GM08714 (cell line): ENCODE data around the gene NUP93.
A peak's percentile ranks its signal among the peaks of the same experiment; 100 is the strongest.

ENCODE experiments used
- H3K4me3 ChIP-seq: fragments of 200-500 bp; sonication (Bioruptor generic); 2 replicates; pipeline ENCODE4 v1.5.1; 2014; ENCODE audit warnings: mild to moderate bottlenecking, low read length, inconsistent platforms
- ZNF274 ChIP-seq: IDR thresholded peaks from 2 replicates; pipeline ENCODE4 v1.6.1; 2012; ENCODE audit warnings: mild to moderate bottlenecking, low read depth, low read length

The NUP93 gene

GRCh38 chr16:56729735-56730662, at the start of gene NUP93:
Gene NUP93, plus strand, starts transcription at chr16:56730129. Its CDS starts 18,119 bp downstream, at chr16:56748248.
- H3K4me3 ChIP-seq: peak within 1 kb of the TSS; percentile 93
- no peak for TF ChIP-seq ZNF274

DNA sequence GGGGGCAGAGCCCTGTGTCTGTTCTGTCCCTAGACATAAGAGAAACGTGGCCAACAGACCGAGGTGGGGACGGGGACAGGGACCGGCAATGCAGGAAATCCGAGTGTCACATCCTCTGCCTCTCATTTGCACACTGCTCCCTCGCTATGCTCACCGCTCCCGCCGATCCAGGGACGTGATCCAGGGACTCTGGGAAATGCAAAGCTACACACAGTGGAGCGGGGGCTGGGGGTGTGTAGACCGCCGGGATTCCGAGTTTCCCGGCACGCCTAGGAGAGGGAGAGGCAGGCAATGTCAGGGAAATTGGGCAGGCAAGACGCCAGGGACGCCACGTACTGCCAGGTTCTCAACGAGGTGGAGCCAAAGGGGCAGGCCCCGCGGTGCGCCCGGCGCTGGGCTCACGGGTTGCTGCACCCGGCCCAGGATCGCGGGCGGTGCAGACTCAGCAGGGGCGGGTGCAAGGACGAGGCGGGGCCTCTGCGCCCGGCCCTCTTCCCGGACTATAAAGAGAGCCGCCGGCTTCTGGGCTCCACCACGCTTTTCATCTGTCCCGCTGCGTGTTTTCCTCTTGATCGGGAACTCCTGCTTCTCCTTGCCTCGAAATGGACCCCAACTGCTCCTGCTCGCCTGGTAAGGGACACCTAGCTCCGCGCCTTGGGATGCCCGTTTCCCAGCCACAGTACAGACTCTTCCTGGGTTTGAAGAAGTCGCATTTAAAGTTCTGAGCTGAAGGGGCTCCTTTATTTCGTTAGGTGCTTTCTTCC, 47.8 kb upstream of the NUP93 start, which contains the start of gene MT1X:
Gene MT1X (plus strand): TSS at position 532 of the 764 bp plus-strand sequence. CDS start 71 bp downstream, at position 603.
- peak within 1 kb of the TSS; percentile 70; the same call in 1 of the 2 replicates for H3K4me3 ChIP-seq
- no peak for TF ChIP-seq ZNF274

GRCh38 chr16:56682703-56683397, 47.1 kb upstream of the NUP93 start:
- peak overlapping the region; percentile 70; the same call in 1 of the 2 replicates for H3K4me3 ChIP-seq
- TF ChIP-seq ZNF274: no peak

- TF ChIP-seq ZNF274: no peak
- H3K4me3 ChIP-seq: no peak overlapping the region; the same call in 1 of the 2 replicates
Measured at GRCh38 chr16:56683424-56684172, 46.3 kb upstream of the NUP93 start.

- no peak for TF ChIP-seq ZNF274
- H3K4me3 ChIP-seq: no peak overlapping the region
Measured at GRCh38 chr16:56684256-56684925, 45.5 kb upstream of the NUP93 start.

DNA sequence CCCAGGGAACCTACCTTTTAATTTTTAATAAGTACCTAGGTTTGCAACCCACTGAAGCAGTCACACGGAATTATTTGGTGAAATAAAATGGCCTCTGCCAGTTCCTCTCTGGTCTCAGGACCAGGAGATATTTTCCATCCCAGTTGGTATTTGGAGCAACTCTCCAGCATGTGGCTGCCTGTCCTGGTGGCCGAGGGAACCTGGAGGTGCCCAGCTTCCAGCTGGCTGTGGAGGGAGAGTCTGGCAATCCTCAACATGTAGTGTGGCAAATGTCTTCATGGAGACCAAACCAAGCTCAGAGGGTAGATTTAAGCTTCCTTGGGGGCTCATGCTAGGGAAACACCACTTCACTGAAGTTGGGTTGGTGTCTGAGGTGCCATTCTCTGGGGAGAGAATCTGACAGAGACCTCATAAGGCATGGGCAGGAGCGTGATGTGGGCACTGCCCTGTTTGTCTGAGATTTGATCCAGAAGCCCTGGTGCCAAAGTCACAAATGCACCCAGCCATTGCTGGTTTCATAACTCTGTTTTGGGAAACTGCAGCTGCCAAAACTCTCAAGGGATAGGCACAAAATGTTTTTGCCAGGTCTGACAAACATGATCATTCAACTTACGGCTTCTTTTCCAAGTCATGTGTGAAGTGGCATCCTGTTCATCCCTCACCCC, 44.9 kb upstream of the NUP93 start:
- TF ChIP-seq ZNF274: no peak
- H3K4me3 ChIP-seq: no peak overlapping the region

DNA sequence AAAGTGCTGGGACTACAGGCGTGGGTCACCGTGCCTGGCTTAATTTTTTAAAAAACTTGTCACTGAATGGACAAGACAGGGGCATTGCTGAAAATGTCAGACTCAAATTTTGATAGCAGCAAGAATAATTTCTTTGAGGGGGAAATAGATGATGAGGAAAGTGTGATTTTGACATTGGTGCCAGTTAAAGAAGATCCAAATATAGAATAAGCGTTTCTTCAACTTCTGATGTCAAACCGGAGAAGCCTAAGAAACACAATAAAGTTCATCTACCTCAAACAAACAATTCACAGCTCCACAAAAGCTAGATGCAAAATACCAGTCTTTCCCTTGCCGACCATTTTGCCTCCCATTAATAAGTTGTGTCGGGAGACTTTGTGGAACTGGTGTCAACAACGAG, 43.2 kb upstream of the NUP93 start:
- TF ChIP-seq ZNF274: no peak
- no peak overlapping the region for H3K4me3 ChIP-seq

DNA sequence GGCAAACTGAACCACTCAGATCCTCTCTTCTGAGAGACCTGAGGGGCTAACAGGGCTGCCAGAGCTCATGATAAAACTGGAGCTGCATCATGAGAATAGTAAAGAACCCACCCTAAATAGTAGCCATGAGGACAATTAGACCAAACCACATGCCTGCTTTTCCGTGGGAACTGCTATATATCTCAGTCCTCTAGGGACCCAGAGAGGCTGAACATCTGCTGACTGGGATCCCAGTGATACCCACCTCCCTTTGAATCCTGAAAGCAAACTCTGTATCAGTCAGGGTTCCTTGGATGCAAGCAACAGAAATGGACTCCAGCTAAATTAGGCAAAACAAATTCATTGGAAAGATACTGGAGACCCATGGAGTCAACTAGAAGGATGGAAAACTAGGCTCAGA, 41.2 kb upstream of the NUP93 start:
- no peak overlapping the region for H3K4me3 ChIP-seq
- TF ChIP-seq ZNF274: no peak

DNA sequence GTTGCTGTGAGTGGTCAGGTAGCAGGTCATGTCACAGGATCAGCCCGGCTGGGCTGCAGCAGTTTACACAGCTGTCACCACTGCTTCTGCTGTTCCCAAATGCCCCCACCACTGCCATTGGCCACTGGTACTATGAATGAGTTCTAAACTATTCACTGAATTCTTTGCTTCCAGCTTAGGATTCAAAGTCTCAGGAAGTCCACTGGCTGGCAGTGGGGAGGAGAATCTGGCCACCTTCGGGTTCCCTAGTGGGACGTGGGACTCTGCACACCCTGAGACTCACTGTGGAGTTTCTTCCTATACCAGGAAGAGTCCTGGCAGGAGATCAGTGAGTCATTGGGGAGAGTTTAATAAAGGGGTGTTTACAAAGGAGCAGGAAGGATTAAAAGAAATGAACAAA, 40.8 kb upstream of the NUP93 start:
- no peak overlapping the region for H3K4me3 ChIP-seq
- TF ChIP-seq ZNF274: no peak

DNA sequence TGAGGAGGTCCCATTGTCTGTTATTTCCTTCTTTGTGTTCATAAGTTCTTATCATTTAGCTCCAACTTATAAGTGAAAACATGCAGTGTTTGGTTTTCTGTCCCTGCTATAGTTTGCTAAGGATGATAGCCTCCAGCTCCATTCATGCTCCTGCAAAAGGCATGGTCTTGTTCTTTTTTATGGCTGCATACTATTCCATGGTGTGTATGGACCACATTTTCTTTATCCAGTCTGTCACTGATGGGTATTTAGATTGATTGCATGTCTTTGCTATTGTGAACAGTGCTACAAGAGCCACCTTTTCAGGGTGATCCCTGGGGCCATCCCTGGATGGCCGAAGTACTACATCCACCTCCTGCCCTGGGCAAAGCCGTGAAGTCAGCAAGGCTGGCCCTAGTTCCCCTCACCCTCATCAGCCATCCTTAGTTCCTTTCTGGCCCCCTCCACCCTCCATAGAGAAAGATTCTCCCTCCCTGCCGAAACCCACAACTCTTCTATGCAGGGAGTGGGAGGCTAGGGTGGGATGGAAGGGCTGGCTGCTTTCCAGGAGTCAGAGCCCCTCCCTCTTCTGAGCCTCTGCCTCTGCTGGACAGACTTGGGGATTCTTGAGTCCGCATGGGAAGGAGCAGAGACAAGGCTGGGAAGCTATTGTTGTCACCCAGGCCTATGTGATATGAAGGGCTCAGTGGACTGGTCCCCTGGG, 39.4 kb upstream of the NUP93 start:
- H3K4me3 ChIP-seq: no peak overlapping the region
- no peak for TF ChIP-seq ZNF274

GRCh38 chr16:56691885-56692284, 38.0 kb upstream of the NUP93 start:
- no peak for TF ChIP-seq ZNF274

GRCh38 chr16:56695246-56695645, 34.7 kb upstream of the NUP93 start:
- H3K4me3 ChIP-seq: no peak overlapping the region
- TF ChIP-seq ZNF274: no peak

More at GRCh38 chr16:56691885-56692284, 38.0 kb upstream of the NUP93 start:
- H3K4me3 ChIP-seq: no peak overlapping the region
